GM18520 (cell line): ENCODE data around the gene CADPS.

ENCODE experiments used
- ATAC-seq: cut with Tn5 transposase; IDR thresholded peaks from one replicate; pipeline ENCODE4 v1.9.1; 2021; ENCODE audit not compliant: unreplicated experiment

Gene CADPS

DNA sequence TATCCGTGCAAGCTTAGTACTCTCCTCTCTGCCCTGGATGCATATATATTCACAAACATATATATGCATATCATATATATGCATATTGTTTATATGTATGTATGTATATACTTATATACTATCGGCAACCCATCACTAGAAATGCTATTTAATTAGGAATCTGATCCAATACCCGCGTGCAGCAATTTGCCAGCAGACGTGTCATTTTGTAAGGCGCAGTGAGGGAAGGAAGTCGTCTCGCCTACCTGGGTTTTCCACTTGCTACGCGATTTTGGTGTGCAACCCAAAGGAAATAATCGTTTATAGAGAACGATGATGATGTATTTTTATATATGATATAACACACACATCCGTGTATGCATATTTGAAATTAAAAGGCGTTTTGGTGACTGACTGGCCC, 496.3 kb downstream of the CADPS start:
- no peak for ATAC-seq

DNA sequence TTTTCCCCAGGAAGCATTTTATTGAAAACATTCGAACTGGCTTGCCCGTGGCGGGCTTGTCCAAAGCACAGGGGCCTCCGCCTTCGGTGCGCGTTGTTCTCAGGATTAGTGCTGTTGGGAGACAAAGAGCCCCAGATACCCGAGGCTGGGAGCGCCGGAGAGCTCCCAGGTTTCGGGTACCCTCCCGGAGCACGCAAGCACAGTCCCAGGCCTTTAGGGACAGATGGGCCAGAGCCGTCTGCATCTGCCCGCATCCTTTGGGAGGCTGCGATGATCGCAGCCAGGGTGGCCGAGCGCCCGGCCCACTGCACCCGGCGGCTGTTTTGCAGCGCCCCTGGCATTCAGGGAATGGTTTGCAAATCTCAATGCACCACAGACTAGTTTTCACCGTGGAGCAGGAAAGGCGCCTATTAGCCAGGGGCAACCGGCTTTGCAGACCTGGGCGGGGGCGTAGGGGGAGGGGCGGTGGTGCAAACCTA, 496.9 kb downstream of the CADPS start:
- no peak for ATAC-seq

DNA sequence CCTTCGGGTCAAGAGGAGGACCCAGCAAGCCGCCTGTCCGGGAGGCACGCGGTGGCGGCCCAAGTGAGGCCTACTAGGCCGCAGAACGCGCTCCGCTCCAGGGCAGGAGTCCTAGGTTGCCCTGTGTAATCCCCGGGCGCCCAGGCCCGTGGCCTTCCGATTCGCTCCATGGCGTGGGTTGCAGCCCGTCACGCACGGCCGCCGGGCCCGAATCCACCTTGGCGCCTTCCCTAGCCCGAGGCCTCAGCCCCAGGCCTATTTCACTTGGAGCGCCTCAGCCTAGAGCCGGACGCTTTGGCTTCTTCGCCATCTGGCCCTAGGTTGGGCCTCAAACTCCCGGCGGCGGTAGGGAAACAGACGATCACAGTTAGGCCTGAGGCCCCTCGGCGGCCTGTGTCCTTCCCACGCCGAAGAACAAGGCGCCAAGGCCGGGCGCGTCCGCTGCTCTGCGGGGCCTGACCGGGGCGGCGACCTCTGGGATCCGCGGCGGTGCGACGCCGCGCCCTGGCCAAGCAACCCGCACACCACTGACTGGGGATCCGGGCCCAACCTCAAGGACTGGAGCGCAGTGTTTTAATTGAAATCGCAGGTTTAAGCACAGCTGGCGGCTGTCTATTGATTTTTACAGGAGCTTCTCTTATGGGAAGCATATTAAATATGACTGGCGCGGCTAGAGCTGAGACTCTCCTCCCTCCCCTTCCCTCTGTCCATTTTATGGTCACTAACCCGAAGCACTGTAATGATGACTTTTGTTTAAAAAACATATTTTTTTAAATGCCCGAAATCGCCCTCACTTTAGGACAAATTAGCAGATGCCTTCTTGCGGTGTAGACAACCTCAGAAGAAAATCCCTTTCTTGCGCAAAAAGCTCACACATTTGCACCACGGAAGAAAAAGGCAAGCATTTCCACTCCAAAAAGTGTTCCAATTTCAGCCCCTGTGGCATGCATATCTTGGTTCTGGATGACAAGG, 498.0 kb downstream of the CADPS start:
- ATAC-seq, result no peak

DNA sequence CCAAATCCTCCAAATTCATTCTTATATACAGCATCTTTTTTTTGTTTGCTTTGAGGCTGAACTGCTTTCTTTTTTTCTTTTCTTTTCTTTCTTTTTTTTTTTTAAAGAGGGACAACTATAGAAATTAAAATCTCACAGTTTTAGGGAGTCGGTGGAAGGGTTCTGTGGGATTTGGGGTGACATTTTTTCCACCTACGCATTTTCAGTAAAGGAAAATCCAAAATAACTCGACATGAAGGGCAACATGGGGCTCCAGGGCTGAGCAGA, 498.8 kb downstream of the CADPS start:
- no peak for ATAC-seq

DNA sequence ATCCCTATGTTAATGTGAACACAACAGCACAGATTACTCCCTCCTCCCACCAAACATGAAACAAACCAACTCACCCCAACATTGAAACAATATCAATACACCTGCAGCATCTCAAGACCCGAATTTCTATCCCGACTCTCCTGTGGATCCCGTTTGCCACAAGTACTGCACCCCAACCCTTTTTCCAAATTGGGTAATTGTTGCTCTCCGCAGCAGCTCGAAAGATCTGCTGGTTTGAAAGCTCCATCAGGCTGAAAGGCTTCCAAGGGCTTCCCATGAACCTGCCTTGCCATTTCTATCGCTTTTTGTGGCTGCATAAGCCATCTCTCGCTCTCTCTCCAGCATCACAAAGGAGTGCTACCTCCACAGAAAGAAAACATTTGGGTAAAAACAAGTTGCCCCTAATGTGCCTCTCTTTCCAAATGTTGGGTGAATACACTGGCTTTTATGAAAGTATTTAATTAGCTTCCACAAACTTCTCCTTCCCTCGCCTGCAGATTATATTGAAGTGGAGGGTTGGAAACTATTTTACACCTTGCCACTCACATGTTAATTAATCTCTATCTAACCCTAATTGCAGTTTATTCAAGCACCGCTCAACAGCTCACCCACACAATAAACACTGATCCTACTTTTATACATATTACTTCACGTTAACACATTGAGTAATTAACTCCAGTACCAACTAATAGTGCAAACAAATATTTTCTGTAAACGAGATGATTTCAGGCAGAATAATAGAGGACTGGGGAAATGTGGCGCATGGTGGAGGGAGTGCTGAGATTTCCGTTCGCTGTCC, 499.4 kb downstream of the CADPS start:
- no peak for ATAC-seq

DNA sequence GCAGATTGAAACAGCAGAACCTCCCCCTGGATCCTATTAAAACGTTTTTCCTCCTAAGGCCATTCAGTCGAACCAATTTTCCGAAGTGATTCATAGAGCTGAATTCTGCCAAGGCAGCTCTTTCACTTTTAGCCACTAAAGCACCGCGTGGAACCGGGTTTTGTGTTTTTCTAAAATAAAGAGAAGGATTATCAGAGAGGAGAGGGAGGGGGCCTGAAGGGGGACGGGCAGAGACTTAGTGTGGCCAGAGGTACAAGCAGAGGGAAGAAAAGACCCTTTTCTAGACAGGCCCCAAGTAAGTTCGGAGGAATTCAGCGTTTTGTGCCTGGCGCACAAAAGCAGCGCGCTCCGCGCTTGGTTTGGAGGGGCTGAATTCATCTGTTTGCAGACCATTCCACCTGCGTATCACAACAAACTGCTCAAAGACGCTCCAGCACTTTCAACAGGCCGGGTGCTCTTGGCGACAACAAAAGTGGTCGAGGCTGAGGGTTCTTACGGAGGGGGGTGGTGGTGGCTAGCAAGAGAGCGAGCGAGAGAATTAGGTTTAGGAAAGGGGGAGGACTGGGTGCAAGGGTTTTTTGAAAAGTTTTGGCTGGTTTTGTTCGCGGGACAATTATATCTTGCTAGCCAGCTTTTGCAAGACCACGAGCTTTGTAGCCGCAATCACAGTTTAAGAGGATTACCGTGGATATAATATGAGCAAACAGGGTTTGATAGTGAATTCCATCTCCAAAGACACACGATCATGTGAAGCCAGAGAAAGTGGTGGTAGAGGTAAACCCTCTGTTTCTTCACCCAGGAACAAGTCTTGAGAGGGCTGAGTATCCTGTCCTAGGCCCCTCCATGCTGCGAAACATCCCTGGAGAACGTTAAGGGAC, 500.6 kb downstream of the CADPS start:
- ATAC-seq, result no peak

DNA sequence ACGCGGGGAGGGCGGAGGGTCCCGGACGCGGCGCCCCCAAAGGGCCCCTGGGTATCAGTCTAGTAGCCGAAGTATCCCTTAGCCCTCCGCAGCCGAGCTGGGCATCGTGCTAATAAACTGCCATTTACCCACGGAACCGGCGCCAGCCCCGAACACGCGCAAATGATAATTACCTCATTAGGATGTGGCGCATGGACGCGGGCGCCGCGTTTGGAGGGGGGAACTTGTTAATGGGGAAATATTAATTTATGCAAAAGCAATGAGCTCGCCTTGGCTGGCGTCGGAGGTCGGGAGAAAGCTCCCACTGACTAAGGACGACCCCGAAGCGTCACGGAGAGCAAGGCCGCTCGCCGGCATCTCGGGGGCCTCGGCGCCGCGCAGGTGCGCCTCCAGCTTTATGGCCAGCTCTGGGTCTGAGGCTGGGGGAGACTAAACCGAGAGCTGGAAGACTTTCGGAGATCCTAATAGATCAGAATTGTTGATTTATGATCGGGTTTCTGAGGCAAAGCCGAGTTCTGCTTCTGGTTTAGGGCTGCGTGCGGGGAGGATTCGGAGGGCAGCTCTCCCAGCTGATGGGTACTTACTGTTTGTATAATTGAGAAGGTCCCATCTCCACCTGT, 501.4 kb downstream of the CADPS start:
- no peak for ATAC-seq

DNA sequence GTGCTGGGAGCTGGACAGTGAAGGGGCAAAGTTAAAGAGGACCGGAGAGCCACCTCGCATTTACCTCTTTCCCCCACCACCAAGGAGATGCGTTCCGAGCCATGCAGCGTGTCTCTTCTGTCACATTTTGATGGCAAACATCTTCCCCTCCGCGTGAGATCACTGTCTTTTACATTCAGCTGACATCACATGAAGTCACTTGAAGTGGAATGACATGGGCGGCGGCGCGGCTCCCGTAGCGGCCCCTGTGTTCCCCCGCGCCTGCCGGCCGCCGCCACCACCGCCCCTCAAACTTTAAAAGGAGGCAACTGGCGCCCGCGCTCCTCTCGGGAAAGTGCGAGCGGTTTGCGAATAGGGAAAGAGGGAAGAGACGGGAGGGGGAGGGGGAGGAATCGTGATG, 502.0 kb downstream of the CADPS start, which contains the start of gene FEZF2:
Gene FEZF2 (minus strand): TSS at position 336 of the 400 bp plus-strand sequence. CDS start 682 bp downstream, outside the sequence.
- ATAC-seq, result no peak

DNA sequence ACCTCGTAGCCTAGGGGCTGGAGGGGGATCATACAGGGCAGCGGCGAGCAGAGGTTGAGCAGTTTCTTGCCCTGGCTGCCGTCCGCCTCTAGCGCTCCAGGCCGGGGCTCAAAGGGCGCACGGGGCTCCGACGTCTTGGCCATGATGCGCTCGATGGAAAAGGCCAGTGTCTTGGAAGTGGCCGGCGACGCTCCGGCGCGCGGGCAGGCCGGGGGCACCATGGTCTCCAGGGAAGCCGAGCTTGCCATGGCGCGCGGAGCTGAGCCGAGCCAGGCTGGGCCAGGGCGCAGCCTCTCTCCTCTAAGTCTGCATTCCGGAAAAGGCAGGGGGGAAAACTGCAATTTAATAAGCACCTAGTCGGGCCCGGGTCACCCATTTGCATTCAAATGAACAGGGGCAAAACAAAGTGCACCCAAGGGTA, 502.6 kb downstream of the CADPS start:
- ATAC-seq, result no peak

DNA sequence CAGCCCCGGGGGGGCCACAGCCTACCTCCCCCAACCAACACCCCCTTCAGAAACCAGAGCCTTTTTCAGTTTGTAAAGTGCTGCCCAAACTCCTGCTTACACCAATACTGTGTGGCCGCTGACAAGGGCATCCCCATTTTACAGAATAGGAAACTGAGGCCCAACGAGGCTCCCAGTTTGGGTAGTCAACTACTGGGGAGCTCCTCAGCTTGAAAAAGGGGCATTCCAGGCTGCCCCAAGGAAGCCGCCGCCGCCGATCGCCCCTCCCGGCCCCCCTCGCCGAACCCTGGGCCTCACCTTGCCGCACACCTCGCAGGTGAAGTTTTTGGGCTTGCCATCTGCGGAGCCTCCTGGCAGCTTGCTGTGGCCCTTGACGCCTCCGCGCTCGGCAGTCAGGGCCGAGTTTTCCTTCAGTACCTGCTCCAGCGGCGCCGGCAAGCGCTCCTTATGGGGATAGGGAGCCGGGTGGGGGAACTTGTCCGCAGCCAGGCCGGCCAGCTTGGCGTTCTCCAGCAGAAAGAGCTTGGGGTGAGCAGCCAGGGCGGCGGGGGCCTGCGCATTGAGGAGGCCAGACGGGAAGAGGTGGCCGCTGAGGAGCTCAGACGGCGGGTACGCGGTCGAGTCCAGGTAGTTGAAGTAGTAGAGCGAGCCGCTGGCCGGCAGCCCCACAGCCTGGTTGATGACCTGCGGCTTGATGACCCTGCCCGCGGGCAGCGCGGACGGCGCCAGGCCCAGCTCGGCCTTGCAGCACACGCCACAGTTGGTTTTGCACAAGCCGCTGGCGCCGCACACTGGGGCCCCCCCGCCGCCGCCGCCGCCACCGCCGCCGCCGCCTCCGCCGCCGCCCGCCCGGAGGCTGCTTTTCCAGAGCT, 503.3 kb downstream of the CADPS start:
- no peak for ATAC-seq

DNA sequence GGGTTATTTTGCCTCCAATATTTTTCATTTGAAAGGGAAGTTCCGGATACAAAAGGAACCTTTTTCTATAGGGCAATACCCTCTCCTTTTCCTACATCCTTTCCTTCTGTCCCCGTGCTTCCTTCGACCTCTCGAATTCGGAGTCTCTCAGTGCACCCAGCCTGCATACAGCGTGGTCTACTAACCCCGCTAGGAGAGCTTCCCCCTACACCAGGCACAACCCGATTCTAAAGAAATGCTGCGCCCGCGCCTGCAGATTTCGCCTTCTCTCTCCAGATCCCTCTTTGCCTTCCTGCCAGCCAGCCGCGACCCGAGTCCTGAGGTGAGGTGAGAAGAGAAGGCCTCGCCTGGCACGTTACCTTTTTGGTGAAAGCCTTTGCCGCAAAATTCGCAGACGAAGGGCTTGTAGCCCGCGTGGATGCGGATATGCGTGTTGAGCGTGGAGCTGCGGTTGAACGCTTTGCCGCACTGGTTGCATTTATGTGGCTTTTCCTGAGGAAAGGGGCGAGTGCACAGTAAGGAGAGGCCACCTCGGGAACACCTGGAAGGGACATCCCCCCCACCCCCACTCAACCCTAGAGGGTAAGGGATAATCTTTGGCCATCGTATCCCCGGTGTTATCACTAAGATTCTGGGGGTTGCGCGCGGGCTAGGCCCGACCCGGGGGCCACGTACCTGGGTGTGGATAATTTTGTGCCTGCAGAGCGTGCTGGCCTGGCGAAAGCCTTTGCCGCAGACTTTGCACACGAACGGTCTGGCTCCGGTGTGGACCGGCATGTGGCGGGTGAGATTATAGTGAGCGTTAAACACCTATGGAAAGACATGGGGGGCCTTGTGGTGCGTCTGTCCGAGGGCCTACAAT, 504.1 kb downstream of the CADPS start:
- no peak for ATAC-seq

DNA sequence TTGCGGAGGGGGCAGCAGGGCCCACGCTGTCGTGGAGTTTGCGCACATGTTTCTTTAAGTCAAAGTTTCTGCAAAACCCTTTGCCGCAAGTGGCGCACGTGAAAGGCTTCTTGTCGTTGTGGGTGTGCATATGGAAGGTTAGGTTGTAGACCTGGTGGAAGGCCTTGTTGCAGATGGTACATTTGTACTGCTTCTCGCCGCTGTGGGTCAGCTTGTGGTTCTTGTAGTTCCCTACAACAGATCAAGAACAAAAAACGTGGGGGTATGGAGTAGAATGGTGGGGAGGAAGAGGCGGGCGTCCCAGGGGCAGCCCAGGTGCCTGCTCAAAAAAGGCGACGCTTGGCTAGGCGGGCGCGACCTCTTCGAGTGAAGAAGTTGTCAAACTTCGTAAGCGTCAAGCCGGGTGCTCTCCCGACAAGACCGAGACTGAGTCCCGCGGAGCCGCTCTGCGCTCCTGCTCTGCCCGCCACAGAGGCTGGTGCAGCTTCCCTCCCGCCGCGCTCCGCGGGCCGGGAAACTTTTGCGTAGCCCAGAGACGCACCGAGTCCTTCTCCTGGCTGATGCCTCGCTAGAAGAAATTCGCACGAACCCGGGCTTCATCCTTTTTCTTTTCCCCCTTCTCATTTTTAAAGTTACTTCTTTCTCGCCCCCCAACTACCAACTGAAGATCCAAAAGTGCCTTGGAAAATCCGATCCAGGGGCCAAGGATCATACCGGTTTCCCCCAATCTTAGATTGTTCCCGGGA, 504.9 kb downstream of the CADPS start:
- ATAC-seq, result no peak

DNA sequence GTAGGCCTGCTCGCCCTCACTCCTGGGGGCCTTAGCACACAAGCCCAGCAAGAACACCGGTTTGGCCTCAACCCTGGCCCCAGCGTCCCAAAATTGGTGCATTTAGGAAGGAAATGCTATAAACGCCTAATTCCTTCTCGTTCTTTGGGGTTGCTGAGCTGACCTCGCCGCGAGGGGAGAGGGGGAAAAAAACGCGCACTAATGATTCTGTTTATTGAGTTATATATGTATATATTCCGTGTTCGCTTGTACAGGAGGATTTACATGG, 505.8 kb downstream of the CADPS start:
- no peak for ATAC-seq

DNA sequence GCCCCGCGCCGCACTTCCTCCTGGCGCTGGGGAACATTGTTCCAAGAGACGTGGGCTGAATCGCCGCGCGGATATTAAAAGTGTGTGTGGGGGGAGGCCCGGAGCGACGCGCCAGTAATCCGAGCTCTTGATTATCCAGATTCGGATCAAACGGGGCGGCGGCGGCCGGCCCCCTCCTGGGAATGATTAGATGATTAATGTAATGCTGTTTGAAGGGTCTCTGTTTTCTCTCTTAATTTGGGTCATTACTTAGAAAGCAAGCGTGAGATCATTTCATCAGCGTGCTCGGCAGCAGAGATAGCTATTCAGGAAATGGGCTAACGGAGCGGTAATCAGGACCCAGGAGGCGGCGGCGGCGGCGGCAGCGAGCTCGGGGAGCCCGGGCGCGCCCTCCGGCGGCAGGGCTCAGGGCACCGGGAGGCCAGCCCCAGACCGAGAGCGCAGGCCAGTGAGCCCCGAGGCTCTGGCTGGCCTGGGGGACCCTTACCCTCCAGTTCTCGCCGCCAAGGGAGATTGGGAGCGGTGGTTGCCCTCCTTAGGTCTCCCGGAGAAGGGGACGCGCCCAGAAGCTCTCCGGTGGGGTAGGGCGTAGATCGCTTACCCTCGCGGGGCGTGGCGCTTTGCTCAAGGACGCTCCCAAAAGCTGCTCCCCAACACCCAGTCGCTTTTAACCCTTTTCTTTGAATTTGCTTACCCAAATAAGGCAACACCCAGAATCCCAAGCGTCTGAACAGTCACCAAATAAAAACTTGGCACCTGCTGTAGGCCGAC, 506.3 kb downstream of the CADPS start:
- ATAC-seq, result no peak

DNA sequence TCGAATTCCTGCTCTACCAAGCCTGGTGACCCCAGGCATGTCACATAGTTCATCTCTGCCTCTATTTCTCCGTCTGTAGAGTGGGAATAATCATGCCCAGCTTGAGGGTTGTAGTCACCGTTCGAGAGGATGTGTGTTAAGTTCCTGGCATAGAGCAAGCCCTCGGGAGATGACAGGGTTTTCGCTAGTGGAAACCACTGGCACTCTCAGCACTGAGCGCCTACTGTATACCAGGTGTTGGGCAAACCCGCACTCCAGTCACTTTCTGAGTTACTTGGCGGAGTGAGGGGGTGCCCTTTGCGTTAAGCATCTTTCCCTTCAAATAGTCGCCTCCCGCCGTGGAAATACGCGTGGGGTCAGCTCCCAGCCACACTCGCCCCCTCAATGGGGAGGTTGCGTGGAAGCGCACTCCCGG, 506.9 kb downstream of the CADPS start:
- no peak for ATAC-seq

DNA sequence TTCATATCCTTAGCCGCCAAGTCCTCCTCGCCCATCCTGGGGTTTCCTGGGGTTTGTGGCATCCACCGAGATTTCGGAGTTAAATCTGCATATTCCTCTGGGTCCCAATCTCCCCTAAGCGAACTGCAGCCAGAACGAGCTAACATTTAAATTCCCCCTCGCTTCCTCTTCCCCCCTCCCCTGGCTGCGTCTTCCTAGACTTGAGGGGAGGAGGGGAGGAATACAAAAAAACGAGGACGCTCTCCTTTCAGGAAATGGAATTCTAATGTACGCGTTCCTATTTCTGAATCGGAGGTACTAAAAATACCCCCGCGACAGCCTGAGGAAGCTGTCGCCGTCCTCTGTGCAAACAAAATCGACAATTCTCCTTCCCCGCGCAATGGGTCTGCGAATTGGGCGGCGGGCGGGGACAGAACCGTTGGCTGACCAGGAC, 507.4 kb downstream of the CADPS start:
- no peak for ATAC-seq

DNA sequence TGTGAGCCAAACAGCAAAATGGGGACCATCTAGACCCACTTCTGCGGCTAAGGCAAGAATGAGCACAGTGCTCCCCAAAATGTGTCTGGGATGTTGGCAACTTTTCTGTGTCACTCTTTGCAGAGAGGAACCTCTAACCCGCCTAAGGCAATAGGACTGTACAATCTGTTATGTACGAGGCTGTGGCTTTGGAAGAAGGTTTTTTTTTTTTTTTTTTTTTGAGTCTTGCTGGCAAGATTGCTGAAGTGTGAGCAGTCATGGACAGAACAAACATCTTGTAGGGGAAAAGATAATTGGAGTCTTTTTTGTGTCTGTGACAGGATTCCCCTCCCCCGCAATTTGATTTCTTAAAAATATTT, 509.1 kb downstream of the CADPS start:
- no peak for ATAC-seq
